Measurements from ENCODE around the gene NUP210L.
"Not testable (repeated sequence)": the region's sequence is repeated elsewhere in the genome, so short reads cannot be mapped to it uniquely, and the experiment has no call there.

Gene NUP210L

GRCh38 chr1:154095456-154096060 is 59.3 kb downstream of the NUP210L start:
- no peak for DNase-seq

GRCh38 chr1:154094411-154094810 is 60.5 kb downstream of the NUP210L start:
- no peak for DNase-seq

- no peak for DNase-seq
These were observed 61.2 kb downstream of the NUP210L start for GRCh38 chr1:154093699-154094098.

- no peak for DNase-seq
These were observed 63.2 kb downstream of the NUP210L start for GRCh38 chr1:154091706-154092105.

- DNase-seq = no peak
These were observed 67.3 kb downstream of the NUP210L start for GRCh38 chr1:154087574-154087973.

GRCh38 chr1:154083057-154083456 is 71.8 kb downstream of the NUP210L start:
- not testable (repeated sequence) for DNase-seq

- no peak for DNase-seq
These were observed 73.3 kb downstream of the NUP210L start for GRCh38 chr1:154081386-154082126.

- DNase-seq = no peak
These were observed 78.5 kb downstream of the NUP210L start for GRCh38 chr1:154076413-154076812.

- no peak for DNase-seq
These were observed 79.1 kb downstream of the NUP210L start for GRCh38 chr1:154075746-154076145.

GRCh38 chr1:154062309-154062708 is 92.6 kb downstream of the NUP210L start:
- no peak for DNase-seq

- not testable (repeated sequence) for DNase-seq
These were observed 107.4 kb downstream of the NUP210L start for GRCh38 chr1:154047436-154047835.

- DNase-seq = not testable (repeated sequence)
These were observed 121.2 kb downstream of the NUP210L start for GRCh38 chr1:154033697-154034096.

GRCh38 chr1:154019940-154020339 is 134.9 kb downstream of the NUP210L start:
- DNase-seq = no peak

- DNase-seq = no peak
These were observed 135.6 kb downstream of the NUP210L start for GRCh38 chr1:154019269-154019668.

- DNase-seq = no peak
These were observed 140.5 kb downstream of the NUP210L start for GRCh38 chr1:154014154-154014907.

- DNase-seq = not testable (repeated sequence)
These were observed 142.3 kb downstream of the NUP210L start for GRCh38 chr1:154012543-154012942.

GRCh38 chr1:154012129-154012528 is 142.7 kb downstream of the NUP210L start:
- no peak for DNase-seq

- no peak for DNase-seq
These were observed 148.7 kb downstream of the NUP210L start for GRCh38 chr1:154006136-154006535.

- DNase-seq = no peak
These were observed 154.5 kb downstream of the NUP210L start for GRCh38 chr1:154000420-154000819.

- DNase-seq = not testable (repeated sequence)
These were observed 158.0 kb downstream of the NUP210L start for GRCh38 chr1:153996882-153997281.

- no peak for DNase-seq
These were observed 159.2 kb downstream of the NUP210L start for GRCh38 chr1:153995640-153996039.

- DNase-seq = no peak
These were observed 159.7 kb downstream of the NUP210L start for GRCh38 chr1:153995202-153995601.

- no peak for DNase-seq
These were observed 163.1 kb downstream of the NUP210L start for GRCh38 chr1:153991806-153992205.

- no peak for DNase-seq
These were observed 163.7 kb downstream of the NUP210L start for GRCh38 chr1:153991151-153991630.

All from NCI-H1417 (cell line).